Fibroblast of the conjunctiva (primary cell): ENCODE results near the gene RABGGTA.
"Not testable (repeated sequence)": the region's sequence is repeated elsewhere in the genome, so short reads cannot be mapped to it uniquely, and the experiment has no call there.

ENCODE experiments used
- DNase-seq: peaks from one replicate; pipeline ENCODE4 v3.0.0-alpha.2; 2010; ENCODE audit warnings: low read depth

Gene RABGGTA

GRCh38 chr14:24260026-24260779 lies 11.2 kb downstream of the RABGGTA start:
- DNase-seq = no peak

- DNase-seq = no peak
Observed at GRCh38 chr14:24259282-24260025, 11.9 kb downstream of the RABGGTA start.

GRCh38 chr14:24258548-24259265 lies 12.7 kb downstream of the RABGGTA start:
- DNase-seq = no peak

DNA sequence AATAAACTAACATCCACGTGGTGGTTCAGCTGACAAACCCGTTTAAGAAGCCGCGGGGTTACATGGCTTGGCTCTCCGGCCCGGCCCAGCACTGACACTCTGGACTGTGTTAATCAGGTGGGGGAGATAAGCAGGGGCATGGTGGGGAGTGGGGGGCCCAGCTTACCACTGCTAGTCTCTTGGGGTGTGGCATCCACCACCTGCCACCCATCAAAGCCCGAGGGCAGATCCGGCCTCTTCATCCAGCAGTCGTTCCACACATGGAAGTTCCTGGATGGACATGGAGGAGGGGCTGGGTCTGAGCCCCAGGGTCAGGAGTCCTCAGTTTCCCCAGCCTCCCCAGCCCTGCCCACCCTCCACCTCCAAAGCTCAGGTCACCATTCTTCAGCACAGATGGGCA lies 13.3 kb downstream of the RABGGTA start:
- DNase-seq = no peak

GRCh38 chr14:24256960-24257359 lies 14.4 kb downstream of the RABGGTA start:
- DNase-seq = no peak

- no peak for DNase-seq
Observed at GRCh38 chr14:24255931-24256711, 15.3 kb downstream of the RABGGTA start.

GRCh38 chr14:24255438-24255837 lies 16.0 kb downstream of the RABGGTA start:
- DNase-seq = no peak

DNA sequence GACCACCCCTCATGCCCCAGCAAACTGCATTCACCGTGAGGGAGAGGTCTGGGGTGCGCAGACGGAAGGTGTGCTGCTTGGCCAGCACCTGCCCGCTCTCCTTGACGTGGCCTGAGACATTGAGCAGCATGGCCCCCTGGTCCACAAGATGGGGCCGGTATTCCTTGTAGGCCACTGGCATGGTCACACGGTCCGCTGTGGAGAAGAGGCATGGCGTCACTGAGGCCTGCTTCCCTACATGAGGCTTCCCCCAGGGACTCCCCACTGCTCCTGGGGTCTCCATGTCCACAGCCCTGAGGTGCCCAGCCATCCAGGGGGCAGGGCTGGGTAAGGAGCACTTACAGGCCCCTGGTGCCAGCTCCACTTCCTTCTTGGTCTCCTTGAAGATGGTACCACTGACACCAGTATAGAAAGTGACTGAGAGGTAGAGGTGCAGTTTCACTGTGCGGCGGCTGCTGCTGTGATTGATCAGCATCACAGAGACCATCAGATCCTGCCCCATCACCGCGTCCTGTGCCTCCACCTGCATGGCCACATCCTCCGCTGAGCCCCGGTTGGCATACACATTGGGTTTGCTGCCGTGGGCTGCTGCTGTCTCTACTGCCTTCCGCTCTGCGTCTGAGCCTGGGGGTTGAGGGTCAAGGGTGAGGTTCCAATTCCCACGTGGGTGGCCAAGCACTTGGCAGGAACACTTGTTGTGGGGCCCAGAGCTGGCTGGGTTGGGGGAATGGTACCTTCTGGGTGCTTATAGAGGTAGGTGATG lies 16.6 kb downstream of the RABGGTA start:
- DNase-seq = no peak

GRCh38 chr14:24253936-24254335 lies 17.5 kb downstream of the RABGGTA start:
- DNase-seq = no peak

- no peak for DNase-seq
Observed at GRCh38 chr14:24252289-24253124, 18.9 kb downstream of the RABGGTA start.

DNA sequence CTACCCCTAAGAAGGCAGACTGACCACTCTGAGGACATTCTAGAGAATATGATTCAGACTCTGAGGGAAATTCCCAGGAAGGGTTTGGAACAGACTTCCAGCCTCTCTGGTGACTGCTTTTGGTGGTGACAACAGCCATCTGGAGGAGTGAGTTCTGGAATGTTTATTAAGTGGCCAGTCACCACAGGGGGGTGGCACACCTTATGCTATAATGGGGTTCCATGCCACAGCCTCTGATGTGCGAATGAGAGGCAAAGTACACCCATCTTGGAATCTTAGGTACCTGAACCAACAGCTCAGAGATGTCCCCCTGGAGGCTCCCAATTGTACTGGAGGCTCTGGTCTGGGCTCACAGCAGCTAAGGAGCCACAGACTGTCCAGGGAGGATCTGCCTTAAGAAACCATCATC lies 19.5 kb downstream of the RABGGTA start:
- no peak for DNase-seq

GRCh38 chr14:24250354-24250753 lies 21.0 kb downstream of the RABGGTA start:
- no peak for DNase-seq

DNA sequence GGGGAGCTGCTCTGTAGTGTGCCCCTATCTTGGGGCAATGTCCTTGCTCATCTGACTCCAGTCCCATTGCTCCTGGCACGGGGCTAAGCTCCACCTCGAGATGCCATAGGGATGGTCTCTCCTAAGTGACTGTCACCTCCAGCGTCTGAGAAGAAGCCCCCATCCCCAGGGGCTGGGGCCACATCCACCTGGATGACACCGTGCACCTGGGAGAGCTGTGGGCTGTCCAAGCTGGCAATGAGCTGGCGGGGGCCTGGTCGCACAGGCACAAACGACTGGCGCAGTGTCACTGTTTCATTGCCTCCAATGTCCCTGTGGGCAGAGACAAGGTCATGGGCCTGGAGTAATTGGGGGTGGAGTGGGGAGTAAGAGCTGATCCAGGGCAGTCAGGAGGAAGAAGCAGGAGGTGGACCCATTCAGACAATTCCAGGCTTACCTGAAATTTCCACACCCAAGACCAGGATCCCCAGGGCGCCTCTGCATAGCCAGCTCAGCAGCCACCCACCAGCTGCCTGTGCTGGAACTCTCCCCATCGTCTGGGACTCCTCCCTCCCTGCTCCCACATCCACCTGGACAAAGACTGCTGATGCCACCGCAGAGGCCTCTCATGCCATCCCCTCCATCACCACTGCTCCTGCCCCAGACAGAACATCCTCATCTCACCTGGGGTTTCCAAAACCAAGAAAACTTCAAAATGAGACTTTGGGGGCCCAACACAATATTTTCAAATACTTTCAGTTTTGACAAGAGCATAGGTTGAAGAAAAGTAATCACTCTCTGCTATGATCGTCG lies 22.0 kb downstream of the RABGGTA start:
- DNase-seq = no peak

GRCh38 chr14:24247422-24247821 lies 24.0 kb downstream of the RABGGTA start:
- no peak for DNase-seq

- DNase-seq = no peak
Observed at GRCh38 chr14:24246765-24247212, 24.6 kb downstream of the RABGGTA start.

DNA sequence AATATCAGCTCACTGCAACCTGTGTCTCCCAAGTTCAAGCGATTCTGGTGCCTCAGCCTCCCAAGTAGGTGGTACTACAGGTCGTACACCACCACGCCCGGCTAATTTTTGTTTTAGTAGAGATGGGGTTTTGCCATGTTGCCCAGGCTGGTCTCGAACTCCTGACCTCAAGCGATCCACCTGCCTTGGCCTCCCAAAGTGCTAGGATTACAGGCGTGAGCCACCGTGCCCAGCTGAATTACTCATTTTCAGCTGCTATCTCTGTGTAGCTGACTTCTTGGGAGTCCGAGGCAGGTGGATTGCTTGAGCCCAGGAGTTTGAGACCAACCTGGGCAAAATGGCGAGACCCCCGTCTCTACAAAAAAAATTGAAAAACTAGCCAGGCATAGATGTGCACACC lies 26.0 kb downstream of the RABGGTA start:
- not testable (repeated sequence) for DNase-seq

GRCh38 chr14:24243336-24243836 lies 28.0 kb downstream of the RABGGTA start:
- no peak for DNase-seq

DNA sequence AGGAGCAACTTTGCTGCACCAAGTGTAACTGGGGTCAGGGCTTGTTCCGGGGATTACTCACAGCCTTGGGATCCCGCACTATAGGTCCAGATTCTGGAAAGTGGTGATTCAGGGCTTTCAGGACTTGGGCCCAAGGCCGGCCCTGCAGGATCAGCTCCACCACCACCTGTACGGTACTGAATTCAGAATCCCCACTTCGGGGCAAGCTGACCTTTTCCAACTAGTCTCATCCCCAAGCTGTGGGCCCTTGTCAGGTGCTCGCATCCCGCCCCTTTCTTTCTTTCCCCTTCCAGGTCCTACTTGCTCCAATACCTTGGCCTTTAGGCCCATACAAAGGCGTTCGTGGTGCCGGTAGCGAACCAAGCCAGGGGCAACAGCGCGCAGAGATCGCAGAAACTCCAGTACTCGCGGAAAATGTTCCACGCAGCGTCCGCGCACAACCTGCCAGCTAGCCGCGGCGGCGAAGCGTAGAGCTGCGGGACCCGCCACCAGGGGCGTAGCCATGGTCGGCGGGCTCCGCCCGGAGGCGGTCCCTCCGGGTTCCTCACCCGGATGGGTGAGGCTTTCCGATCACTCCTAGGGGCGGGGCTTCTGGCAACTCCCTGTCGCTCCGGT lies 29.5 kb downstream of the RABGGTA start:
- DNase-seq = peak; percentile 83
